Thyroid gland (tissue), 4 donors: ENCODE results near the gene NGEF.

Source experiments
- CTCF ChIP-seq, 6 experiments: fragments of 200-600 bp in 3 of 6; fragments of 450-650 bp in 3 of 6; sonication (generic) in 3 of 6; IDR thresholded peaks; one replicate each; pipeline ENCODE4 v1.5.1; 2016 to 2019; ENCODE audit warnings: antibody characterized with exemption in 6 of 6, mild to moderate bottlenecking in 2 of 6, inconsistent platforms in 1 of 6, moderate library complexity in 1 of 6
- POLR2A ChIP-seq, 2 donors: fragments of 450-650 bp; IDR thresholded peaks; one replicate each; pipeline ENCODE4 v1.6.1; 2017; ENCODE audit warnings: antibody characterized with exemption in 2 of 2, mild to moderate bottlenecking in 2 of 2, moderate library complexity in 1 of 2

- TF ChIP-seq CTCF (IDR thresholded peaks at IDR 0.05): no peak
- TF ChIP-seq POLR2A (IDR thresholded peaks at IDR 0.05): no peak
Observed at GRCh38 chr2:233010569-233011267, 2.3 kb downstream of the NGEF start.
